HepG2 (cell line): ENCODE results near the gene SYNGR1. TPM values are rescaled to one million over a fixed set of nuclear protein-coding genes. Genes with fewer than 3 reads are reported as not detected.

Source experiments
- CBX2 ChIP-seq, 2 experiments: fragments of 200-600 bp in 1 of 2; sonication (generic); formaldehyde crosslinking in 1 of 2; IDR thresholded peaks; 2 replicates each; pipeline versions ENCODE4 v1.7.0 to v1.8.1; 2018 to 2022; ENCODE audit warnings: low read depth in 2 of 2, low read length in 1 of 2, mild to moderate bottlenecking in 1 of 2, missing genetic modification reagents in 1 of 2
- ESRRA ChIP-seq: sonication (generic); formaldehyde crosslinking; IDR thresholded peaks from 2 replicates; pipeline ENCODE4 v1.5.1; 2020; ENCODE audit warnings: mild to moderate bottlenecking, low read depth, missing genetic modification reagents
- KLF16 ChIP-seq, 2 experiments: sonication (generic) in 1 of 2; formaldehyde crosslinking in 1 of 2; IDR thresholded peaks; 2 replicates each; pipeline versions ENCODE4 v1.6.1 to v1.8.0; 2016 to 2023; ENCODE audit warnings: missing genetic modification reagents in 2 of 2, missing compliant biosample characterization in 1 of 2
- TBX2 ChIP-seq: sonication (generic); formaldehyde crosslinking; IDR thresholded peaks from 2 replicates; pipeline ENCODE4 v1.5.0; 2020; ENCODE audit warnings: missing genetic modification reagents, mild to moderate bottlenecking, borderline replicate concordance
- TOPORS ChIP-seq: sonication (generic); formaldehyde crosslinking; IDR thresholded peaks from 2 replicates; pipeline ENCODE4 v1.8.0; 2023; ENCODE audit warnings: mild to moderate bottlenecking, missing genetic modification reagents
- ZNF367 ChIP-seq: sonication (generic); formaldehyde crosslinking; IDR thresholded peaks from 2 replicates; pipeline ENCODE4 v1.4.0; 2020; ENCODE audit warnings: missing genetic modification reagents, borderline replicate concordance
- ZNF569 ChIP-seq: sonication (generic); formaldehyde crosslinking; IDR thresholded peaks from 2 replicates; pipeline ENCODE4 v1.5.0; 2020; ENCODE audit warnings: mild to moderate bottlenecking, missing genetic modification reagents, moderate library complexity, borderline replicate concordance
- ZNF629 ChIP-seq: sonication (generic); formaldehyde crosslinking; conservative IDR thresholded peaks from 2 replicates; pipeline ENCODE4 v1.5.0; 2020; ENCODE audit warnings: missing genetic modification reagents
- polyA plus RNA-seq, 8 experiments: library from polyadenylated mRNA; depleted of rRNA in 3 of 8; stranded (reverse) in 7 of 8; unstranded in 1 of 8; fragments of >200 nt; fragmentation: Illumina TruSeq in 4 of 8; extraction: Trizol in 4 of 8; gene quantifications; 2 replicates each; pipeline versions ENCODE4 v1.2.1 to v1.2.3, GENCODE V29; 2011 to 2016; ENCODE audit warnings: low read depth in 4 of 8, missing spikeins in 1 of 8, mixed read lengths in 1 of 8; ENCODE audit not compliant: insufficient read depth in 1 of 8
- total RNA-seq, 5 experiments: library from RNA; depleted of rRNA; stranded (reverse); fragments of >200 nt; fragmentation: Illumina TruSeq; extraction: Trizol; gene quantifications; 2 replicates each; pipeline ENCODE4 v1.2.3, GENCODE V29; 2016; ENCODE audit warnings: low read depth in 1 of 5
- TF ChIP-seq, protein P1 (sequence below): sonication (generic); IDR thresholded peaks from 2 replicates; pipeline ENCODE4 v1.6.1; 2016; ENCODE audit warnings: low read depth, borderline replicate concordance
- TF ChIP-seq, protein P2 (sequence below): sonication (generic); formaldehyde crosslinking; IDR thresholded peaks from 2 replicates; pipeline ENCODE4 v1.4.0; 2020; ENCODE audit warnings: missing genetic modification reagents, borderline replicate concordance

Gene SYNGR1
- total and polyA plus RNA-seq, 2 of the 13 experiments (the other 11 are each of a cell fraction or from before 2014, with no cell fraction given), result 0.27 to 2.7 TPM

DNA sequence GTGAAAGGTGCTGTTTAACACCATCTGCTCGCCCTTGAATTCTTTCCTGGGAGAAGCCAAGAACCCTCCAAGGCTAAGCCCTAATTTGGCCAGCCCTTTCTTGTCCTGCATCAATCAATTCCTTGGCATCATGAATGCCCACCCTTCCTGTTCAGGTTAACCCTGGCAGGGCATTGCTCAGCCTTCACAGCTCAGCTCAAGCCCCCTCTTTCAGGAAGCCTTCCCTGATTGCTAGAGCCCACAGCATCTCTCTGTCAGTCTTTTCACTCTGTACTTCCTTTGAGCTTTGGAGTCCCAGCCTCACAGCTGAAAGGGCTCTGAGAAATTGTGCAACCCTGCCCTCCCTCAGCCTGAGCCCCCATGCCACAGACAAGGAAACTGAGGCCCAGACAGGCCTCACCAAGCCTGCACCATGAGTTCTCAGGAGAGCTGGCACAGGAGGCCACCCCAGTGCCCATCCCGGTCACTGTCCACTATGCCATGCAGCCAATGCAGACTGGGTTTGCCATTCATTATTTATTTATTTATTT, 47.3 kb upstream of the SYNGR1 start (continued):
- TF ChIP-seq, protein P1, sequence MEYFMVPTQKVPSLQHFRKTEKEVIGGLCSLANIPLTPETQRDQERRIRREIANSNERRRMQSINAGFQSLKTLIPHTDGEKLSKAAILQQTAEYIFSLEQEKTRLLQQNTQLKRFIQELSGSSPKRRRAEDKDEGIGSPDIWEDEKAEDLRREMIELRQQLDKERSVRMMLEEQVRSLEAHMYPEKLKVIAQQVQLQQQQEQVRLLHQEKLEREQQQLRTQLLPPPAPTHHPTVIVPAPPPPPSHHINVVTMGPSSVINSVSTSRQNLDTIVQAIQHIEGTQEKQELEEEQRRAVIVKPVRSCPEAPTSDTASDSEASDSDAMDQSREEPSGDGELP, result 0 out of 2 replicates have a peak, but pooled peaks have one; percentile 25
- no peak for TF ChIP-seq ZNF569 (CRISPR knock-in tag)
- no peak for TF ChIP-seq ZNF367 (CRISPR knock-in tag)
- peak; percentile 91 for TF ChIP-seq ZNF629 (CRISPR knock-in tag)
- TF ChIP-seq KLF16 (CRISPR knock-in tag; IDR thresholded peaks at IDR 0.05), result no peak
- TF ChIP-seq ESRRA (CRISPR knock-in tag), result no peak
- TF ChIP-seq TBX2 (CRISPR knock-in tag), result no peak
- TF ChIP-seq, protein P2, sequence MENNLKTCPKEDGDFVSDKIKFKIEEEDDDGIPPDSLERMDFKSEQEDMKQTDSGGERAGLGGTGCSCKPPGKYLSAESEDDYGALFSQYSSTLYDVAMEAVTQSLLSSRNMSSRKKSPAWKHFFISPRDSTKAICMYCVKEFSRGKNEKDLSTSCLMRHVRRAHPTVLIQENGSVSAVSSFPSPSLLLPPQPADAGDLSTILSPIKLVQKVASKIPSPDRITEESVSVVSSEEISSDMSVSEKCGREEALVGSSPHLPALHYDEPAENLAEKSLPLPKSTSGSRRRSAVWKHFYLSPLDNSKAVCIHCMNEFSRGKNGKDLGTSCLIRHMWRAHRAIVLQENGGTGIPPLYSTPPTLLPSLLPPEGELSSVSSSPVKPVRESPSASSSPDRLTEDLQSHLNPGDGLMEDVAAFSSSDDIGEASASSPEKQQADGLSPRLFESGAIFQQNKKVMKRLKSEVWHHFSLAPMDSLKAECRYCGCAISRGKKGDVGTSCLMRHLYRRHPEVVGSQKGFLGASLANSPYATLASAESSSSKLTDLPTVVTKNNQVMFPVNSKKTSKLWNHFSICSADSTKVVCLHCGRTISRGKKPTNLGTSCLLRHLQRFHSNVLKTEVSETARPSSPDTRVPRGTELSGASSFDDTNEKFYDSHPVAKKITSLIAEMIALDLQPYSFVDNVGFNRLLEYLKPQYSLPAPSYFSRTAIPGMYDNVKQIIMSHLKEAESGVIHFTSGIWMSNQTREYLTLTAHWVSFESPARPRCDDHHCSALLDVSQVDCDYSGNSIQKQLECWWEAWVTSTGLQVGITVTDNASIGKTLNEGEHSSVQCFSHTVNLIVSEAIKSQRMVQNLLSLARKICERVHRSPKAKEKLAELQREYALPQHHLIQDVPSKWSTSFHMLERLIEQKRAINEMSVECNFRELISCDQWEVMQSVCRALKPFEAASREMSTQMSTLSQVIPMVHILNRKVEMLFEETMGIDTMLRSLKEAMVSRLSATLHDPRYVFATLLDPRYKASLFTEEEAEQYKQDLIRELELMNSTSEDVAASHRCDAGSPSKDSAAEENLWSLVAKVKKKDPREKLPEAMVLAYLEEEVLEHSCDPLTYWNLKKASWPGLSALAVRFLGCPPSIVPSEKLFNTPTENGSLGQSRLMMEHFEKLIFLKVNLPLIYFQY (CRISPR knock-in tag), result no peak
- TF ChIP-seq TOPORS (CRISPR knock-in tag), result no peak
- TF ChIP-seq CBX2 (IDR thresholded peaks at IDR 0.05; ENCODE audit: low read depth, low read length), result no peak
- TF ChIP-seq CBX2 (CRISPR knock-in tag; IDR thresholded peaks at IDR 0.05; ENCODE audit: low read depth), result no peak
- TF ChIP-seq, all 625 proteins: peak for 8
